ENCODE measurements around the gene DRGX.

- TF ChIP-seq CTCF (IDR thresholded peaks at IDR 0.05) (no peak), EP300 (IDR thresholded peaks at IDR 0.05) (no peak), POLR2AphosphoS5 (IDR thresholded peaks at IDR 0.05) (no peak)
These were observed 47.3 kb downstream of the DRGX start for GRCh38 chr10:49348593-49348992.

Measured in esophagus muscularis mucosa (tissue), 4 donors.